Activated T-cell treated with anti-CD3 and anti-CD28 coated beads, Interleukin-2, amount 50 U/mL, for 24 hours (primary cell): Measurements from ENCODE around the gene F11R.

Experiments used
- DNase-seq: peaks from one replicate; pipeline ENCODE4 v3.0.0-alpha.2; 2020
- H3K27ac Mint-ChIP-seq: 2 replicates; pipeline ENCODE4 v1.8.0; 2020; ENCODE audit warnings: mild to moderate bottlenecking, mixed read lengths
- H3K27me3 Mint-ChIP-seq: 2 replicates; pipeline ENCODE4 v1.8.0; 2020; ENCODE audit warnings: mixed read lengths
- H3K36me3 Mint-ChIP-seq: 2 replicates; pipeline ENCODE4 v1.8.0; 2020; ENCODE audit warnings: low read depth, mixed read lengths
- H3K4me1 Mint-ChIP-seq: 2 replicates; pipeline ENCODE4 v1.8.0; 2020; ENCODE audit warnings: low read depth, mixed read lengths
- H3K4me3 Mint-ChIP-seq: 2 replicates; pipeline ENCODE4 v1.8.0; 2020; ENCODE audit warnings: mild to moderate bottlenecking, moderate library complexity, mixed read lengths
- H3K9me3 Mint-ChIP-seq: 2 replicates; pipeline ENCODE4 v1.8.0; 2020; ENCODE audit warnings: mixed read lengths

F11R gene

DNA sequence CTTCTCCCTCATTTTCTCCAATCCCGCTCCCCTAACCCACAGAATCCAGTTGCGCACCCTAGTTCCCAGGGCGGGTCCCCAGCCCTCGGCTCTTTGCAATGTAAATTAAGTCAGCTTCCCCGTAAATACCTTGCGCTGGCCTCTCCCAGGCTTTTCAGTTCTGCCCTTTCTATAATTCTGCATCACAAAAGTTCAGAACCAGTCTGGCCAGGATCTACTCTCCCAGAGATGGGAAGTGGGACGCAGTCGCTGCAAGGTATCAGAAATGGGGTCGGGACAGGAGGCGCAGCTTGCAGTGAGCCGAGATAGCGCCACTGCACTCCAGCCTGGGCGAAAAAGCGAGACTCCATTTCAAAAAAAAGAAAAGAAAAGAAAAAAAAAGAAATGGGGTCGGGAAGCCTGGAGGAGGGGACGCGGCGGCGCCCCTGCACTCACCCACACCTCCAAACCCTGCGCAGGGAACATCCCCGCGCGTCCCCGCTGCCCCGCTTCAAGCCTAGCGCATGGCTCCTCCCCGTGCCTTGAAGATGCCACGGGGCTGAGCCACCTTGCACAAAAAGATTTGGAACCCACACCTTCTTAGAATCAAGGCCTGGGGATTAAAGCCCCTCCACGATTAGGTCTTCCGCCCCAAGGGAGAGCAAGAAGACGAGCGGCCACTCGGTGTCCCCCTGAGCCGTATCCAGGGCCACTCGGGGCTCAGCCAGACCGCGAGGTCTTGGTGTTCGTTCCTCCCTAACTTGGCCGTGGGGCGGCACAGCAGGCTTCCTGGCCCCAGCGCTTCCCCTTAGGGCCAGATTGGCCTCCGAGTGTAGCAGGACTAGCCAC, 39.2 kb downstream of the F11R start:
- no peaks in the 10 kb centered on the region for H3K36me3 Mint-ChIP-seq
- peak; percentile 48 for DNase-seq
- H3K9me3 Mint-ChIP-seq = no peaks in the 10 kb centered on the region
- peaks cover 31% of the 10 kb centered on the region for H3K27me3 Mint-ChIP-seq
- peak overlapping the region; percentile 72 for H3K4me3 Mint-ChIP-seq
- no peak overlapping the region for H3K27ac Mint-ChIP-seq
- H3K4me1 Mint-ChIP-seq = peaks cover 9% of the 10 kb centered on the region

DNA sequence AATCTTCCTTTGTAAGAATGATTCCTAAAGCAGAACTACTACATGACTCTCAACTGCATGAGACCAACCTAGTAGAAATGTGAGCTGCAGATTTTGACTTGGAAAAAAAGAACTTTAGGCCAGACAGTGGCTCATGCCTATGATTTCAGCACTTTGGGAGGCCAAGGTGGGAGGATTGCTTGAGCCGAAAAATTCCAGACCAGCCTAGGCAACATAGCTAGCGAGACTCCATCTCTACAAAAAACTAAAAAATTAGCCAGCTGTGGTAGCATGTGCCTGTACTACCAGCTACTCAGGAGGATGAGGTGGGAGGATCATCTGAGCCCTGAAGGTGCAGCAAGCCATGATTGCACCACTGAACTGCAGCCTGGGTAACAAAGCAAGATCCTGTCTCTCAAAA, 41.7 kb downstream of the F11R start:
- Mint-ChIP-seq H3K4me1 (peaks cover 9% of the 10 kb centered on the region), H3K36me3 (no peaks in the 10 kb centered on the region), H3K27me3 (peaks cover 35% of the 10 kb centered on the region), H3K27ac (no peak overlapping the region), H3K4me3 (no peak overlapping the region), H3K9me3 (no peaks in the 10 kb centered on the region)
- no peak for DNase-seq

DNA sequence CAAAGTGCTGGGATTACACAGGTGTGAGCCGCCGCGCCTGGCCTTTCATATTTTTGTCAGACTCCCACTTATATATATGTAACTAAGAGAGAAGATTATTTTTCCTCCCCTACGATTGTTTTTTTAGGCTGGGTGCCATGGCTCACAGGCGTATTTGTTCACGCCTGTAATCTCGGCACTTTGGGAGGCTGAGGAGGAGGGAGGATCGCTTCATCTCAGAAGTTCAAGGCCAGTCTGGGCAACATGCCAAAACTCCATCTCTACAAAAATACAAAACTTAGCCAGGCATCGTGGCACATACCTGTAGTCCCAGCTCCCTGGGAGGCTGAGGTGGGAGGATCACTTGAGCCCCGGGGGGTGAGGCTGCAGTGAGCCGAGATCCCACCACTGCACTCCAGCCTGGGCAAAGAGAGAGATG, 42.4 kb downstream of the F11R start:
- Mint-ChIP-seq H3K4me3 (no peak overlapping the region), H3K36me3 (no peaks in the 10 kb centered on the region), H3K9me3 (no peaks in the 10 kb centered on the region), H3K27ac (no peak overlapping the region), H3K27me3 (peaks cover 35% of the 10 kb centered on the region), H3K4me1 (peaks cover 9% of the 10 kb centered on the region)
- DNase-seq = no peak

DNA sequence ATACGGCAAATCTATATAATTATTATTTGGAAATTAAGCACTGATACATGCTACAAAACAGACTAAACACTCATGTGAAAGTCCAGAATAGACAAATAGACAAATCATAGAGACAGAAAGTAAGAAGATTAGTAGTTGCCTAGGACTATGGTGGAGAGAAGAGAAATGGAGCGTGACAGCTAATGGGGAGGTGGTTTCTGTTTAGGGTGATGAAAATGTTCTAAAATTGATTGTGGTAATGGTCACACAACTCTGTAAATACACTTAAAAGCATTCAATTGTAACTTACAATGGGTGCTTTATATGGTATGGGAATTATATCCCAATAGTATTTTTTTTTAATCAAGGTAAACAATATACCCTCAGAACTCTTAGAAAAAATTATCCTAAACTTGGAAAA, 45.9 kb downstream of the F11R start:
- no peaks in the 10 kb centered on the region for H3K9me3 Mint-ChIP-seq
- no peak for DNase-seq
- H3K27ac Mint-ChIP-seq = no peak overlapping the region
- peaks cover 14% of the 10 kb centered on the region for H3K27me3 Mint-ChIP-seq
- H3K4me1 Mint-ChIP-seq = peaks cover 10% of the 10 kb centered on the region
- H3K36me3 Mint-ChIP-seq = no peaks in the 10 kb centered on the region
- no peak overlapping the region for H3K4me3 Mint-ChIP-seq

DNA sequence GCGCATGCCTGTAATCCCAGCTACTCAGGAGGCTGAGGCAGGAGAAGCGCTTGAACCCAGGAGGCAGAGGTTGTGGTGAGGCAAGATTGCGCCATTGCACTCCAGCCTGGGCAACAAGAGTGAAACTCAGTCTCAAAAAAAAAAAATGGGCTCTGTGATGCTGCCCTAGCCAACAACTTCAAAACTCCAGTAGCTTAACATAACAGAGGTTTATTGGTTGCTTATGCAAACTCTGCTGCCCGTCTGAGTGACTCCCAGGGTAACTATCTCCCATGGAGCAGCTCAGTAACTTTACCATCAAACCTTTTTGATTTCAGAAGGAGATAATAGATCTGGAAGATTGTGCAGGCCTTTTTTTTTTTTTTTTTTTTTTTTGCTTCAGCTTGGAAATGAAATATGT, 47.5 kb downstream of the F11R start:
- Mint-ChIP-seq H3K36me3 (no peaks in the 10 kb centered on the region), H3K9me3 (no peaks in the 10 kb centered on the region), H3K27me3 (peaks cover 9% of the 10 kb centered on the region), H3K4me1 (peaks cover 10% of the 10 kb centered on the region), H3K4me3 (no peak overlapping the region), H3K27ac (no peak overlapping the region)
- DNase-seq = no peak

DNA sequence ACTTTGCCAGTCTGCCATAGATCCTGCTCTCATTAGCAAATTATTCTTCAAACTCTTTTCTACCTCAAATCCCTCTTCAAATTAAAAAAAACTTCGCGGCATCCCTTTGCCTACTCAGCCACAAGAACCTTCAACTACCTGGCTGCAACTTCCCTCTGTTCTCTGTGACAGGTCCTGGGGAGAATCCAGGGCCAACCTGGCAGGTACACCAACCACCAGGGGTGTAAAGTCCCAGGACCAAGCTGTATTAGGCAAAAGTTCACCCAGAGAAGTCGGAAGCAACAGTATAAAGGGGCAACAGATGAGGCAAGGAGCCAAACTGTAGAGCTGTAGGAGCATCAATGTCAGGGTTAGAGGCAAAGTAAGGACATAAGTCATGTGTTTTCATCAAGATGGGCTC, 48.0 kb downstream of the F11R start:
- no peak overlapping the region for H3K4me3 Mint-ChIP-seq
- H3K27ac Mint-ChIP-seq = no peak overlapping the region
- no peaks in the 10 kb centered on the region for H3K9me3 Mint-ChIP-seq
- H3K4me1 Mint-ChIP-seq = peaks cover 10% of the 10 kb centered on the region
- H3K27me3 Mint-ChIP-seq = peaks cover 9% of the 10 kb centered on the region
- DNase-seq = no peak
- H3K36me3 Mint-ChIP-seq = no peaks in the 10 kb centered on the region

DNA sequence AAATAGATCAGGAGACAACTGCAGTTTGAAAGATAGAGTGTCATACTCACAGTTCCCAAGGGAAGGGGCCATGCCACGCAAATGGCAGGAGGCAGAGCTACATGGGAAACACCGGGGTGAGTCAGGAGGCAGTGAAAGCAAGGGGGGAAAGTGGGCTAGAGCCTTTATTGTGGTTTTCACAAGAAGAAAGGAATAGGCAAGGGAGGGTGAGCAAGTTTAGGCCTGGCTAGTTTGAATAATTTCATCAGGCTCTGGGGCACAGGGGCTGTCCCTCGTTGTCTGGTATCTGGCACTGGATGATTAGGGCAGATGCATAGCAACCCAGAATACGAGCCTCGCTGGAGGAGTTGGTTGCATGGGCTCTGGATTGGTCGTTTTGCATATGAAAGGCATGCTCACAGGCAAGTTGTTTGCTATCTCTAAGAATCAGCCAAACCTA, 49.3 kb downstream of the F11R start:
- H3K4me3 Mint-ChIP-seq = no peak overlapping the region
- DNase-seq = no peak
- H3K36me3 Mint-ChIP-seq = no peaks in the 10 kb centered on the region
- no peaks in the 10 kb centered on the region for H3K9me3 Mint-ChIP-seq
- peaks cover 9% of the 10 kb centered on the region for H3K27me3 Mint-ChIP-seq
- H3K27ac Mint-ChIP-seq = no peak overlapping the region
- H3K4me1 Mint-ChIP-seq = peaks cover 10% of the 10 kb centered on the region

DNA sequence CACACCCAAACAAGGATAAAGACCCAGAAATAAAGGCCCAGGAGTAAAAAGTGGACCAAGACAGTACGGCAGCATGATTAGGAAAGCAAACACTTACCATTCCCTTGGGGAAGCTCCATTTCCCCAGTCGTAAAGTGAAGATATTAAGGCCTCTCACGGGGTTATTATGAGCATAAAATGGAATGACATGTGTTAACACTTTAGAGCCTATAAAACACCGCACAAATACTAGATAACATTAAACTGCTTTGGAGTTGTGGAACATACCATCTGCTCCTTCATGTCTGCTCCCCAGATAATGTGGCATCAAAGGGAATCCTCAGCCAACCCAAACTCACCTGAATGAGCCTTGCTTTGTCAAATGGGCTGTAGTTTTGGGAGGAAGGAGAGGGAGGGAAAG, 57.4 kb downstream of the F11R start:
- Mint-ChIP-seq H3K4me1 (no peaks in the 10 kb centered on the region), H3K27ac (no peak overlapping the region), H3K36me3 (no peaks in the 10 kb centered on the region), H3K9me3 (no peaks in the 10 kb centered on the region), H3K4me3 (no peak overlapping the region), H3K27me3 (no peaks in the 10 kb centered on the region)
- no peak for DNase-seq

DNA sequence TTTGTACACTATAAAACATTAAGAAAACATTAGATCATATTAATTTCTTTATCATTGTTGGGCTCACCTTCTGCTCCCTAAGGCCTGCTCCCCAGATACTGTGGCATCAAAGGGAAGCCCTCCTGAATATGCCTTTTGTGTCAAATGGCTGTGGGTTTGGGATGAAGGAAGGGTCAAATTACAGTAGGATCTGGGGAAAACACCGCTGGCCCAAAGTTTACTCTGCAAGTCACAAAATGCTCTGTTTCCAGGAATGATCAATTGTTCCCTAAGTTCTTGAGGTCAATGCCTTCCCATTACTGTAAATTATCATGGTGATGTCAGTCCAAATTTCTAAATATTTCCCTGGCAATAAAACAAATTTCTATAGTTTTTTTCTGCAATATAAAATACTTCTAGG, 59.5 kb downstream of the F11R start:
- H3K27me3 Mint-ChIP-seq = no peaks in the 10 kb centered on the region
- H3K4me3 Mint-ChIP-seq = no peak overlapping the region
- no peak for DNase-seq
- H3K9me3 Mint-ChIP-seq = no peaks in the 10 kb centered on the region
- no peaks in the 10 kb centered on the region for H3K36me3 Mint-ChIP-seq
- H3K27ac Mint-ChIP-seq = no peak overlapping the region
- no peaks in the 10 kb centered on the region for H3K4me1 Mint-ChIP-seq

DNA sequence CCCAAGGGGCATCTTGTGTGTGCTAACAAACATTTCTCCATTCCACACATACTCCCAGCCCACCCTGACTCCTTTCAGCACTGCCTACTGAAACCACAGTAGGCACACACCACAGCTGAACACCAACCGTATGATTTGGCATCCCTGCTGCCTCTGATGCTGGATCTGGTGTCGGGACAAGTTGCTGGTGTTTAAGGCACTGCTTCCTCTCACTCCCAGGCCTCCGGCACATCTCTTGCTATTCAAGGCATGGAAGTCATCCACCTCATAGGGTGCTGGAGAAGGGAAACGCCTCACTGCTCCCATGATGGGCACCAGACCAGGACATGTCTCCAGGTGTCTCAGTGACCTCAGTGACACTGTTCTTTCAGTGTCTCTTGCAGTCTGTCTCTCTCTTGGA, 64.0 kb downstream of the F11R start:
- H3K4me1 Mint-ChIP-seq = peaks cover 6% of the 10 kb centered on the region
- no peak overlapping the region for H3K4me3 Mint-ChIP-seq
- H3K27me3 Mint-ChIP-seq = no peaks in the 10 kb centered on the region
- DNase-seq = no peak
- H3K9me3 Mint-ChIP-seq = no peaks in the 10 kb centered on the region
- no peaks in the 10 kb centered on the region for H3K36me3 Mint-ChIP-seq
- no peak overlapping the region for H3K27ac Mint-ChIP-seq

DNA sequence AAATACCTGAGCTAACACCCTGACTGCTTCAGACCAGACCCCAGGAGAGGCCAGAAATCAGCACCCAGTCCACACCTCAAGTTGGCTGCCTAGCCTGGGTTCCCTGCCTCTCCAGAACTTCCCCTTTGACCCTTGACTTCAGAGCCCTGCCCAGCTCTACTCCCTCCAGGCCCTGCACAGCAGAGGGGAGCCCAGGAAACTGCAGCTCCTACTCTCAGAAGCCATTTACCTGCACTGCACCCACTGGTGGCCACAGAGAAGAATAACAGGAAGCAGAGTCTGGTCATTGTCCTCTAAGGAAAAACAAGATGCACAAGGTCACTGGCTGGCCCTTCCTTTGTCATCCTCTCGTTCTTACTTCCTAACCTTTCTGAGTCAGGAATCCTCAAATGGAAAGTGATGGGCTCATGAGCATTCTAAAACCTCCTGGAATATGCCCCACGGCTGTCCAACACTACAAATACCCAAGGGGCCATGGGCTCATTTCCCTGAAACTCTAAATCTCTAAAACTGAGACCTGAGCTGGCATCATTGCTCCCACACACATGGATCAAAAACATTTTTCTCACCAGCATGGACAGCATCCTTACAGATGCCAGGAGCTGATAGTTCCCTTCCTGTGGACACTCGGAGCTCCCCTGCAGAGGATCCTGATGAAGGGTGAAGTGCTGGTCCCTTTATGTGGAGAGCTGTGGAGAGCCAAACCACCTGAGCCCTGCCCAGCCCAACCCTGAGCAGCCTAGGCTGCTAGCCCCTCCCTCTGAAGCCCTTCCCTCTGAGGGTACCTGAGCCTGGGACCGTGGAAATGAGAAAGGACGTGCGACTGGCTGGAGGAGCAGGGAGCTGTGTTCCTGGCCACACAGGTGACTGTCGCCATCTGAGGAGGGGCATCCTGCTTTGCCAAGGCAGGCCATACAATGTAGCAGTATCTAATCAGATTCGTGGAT, 66.5 kb downstream of the F11R start, which contains the start of gene ITLN2:
ITLN2 (minus strand) TSS at position 652 of the 947 bp plus-strand sequence; CDS start at position 584, 68 bp downstream.
- H3K4me3 Mint-ChIP-seq = no peak within 1 kb of the TSS
- no peaks in the 10 kb centered on the region for H3K36me3 Mint-ChIP-seq
- H3K4me1 Mint-ChIP-seq = peaks cover 10% of the 10 kb centered on the region
- peak; percentile 59 for DNase-seq
- H3K9me3 Mint-ChIP-seq = no peaks in the 10 kb centered on the region
- no peaks in the 10 kb centered on the region for H3K27me3 Mint-ChIP-seq
- H3K27ac Mint-ChIP-seq = peak within 1 kb of the TSS; percentile 9

DNA sequence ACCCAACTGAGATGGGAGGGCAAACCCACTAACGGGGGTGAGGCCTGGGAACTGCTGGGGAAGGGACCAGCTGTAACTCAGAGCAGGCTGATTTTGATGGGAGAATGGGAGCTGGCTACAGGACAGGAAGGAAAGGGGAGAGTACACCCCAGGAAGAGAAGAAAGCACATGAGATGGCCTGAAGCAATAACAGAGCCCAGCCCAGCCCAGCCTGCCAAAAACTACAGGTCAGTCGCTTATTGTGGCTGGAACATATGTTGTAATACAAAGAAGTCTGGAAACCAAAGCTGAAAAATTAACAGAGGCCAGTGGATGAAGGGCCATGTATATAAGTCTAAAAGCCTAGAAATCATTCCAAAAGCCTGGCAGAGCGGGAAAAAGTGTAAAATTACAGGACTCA, 67.9 kb downstream of the F11R start:
- H3K27ac Mint-ChIP-seq = no peak overlapping the region
- peaks cover 10% of the 10 kb centered on the region for H3K4me1 Mint-ChIP-seq
- H3K9me3 Mint-ChIP-seq = no peaks in the 10 kb centered on the region
- no peaks in the 10 kb centered on the region for H3K36me3 Mint-ChIP-seq
- DNase-seq = no peak
- no peak overlapping the region for H3K4me3 Mint-ChIP-seq
- no peaks in the 10 kb centered on the region for H3K27me3 Mint-ChIP-seq

DNA sequence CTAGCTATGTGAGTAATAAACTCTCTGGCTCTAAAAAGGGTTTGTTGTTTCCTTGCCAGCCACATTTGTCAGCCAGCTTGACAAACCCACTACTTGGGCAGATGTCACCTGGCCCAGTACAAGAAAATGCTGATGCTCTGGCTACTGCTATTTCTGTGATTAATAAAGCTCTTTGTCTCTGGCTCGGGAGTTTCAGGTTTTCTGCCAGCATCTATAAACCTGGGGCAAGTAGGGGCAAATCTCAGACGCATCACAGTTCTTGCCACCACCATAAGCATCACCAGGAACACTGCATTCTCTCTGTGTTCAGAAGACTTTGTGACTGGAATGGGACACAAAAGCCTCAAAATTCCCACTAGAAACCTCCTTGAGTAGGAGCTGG, 68.8 kb downstream of the F11R start:
- Mint-ChIP-seq H3K27me3 (no peaks in the 10 kb centered on the region), H3K4me3 (no peak overlapping the region)

DNA sequence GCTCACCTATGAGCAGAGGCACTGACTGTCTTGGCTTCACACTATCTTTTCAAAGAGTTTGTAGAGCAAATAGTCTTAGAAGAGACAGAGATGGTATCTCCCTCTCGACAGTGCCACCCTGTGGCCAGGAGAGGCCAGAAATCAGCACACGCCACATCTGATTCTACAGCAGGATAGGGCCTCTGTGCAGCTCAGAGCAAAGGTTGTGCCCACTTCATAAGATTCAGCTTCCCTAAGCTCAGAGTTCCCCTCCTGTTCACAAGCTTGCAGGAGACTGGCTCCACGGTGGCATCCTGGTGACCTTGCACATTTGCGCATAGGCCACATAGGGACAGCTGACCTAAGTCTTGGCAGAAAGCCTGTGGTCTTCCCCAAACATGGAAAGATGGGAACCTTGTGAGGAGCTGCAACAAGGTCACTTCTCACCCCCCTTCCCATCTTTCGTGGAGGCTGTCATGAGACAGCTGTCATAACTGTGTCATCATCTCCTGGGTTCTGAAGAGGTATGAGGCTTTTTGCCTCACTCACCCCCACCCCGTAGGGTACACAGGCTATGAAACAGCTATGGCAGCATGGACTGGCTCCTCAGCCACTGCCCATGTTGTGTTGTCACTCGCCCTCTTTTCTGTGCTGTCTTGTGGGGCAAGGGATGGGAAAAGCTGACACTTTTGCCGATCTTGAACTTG, 69.4 kb downstream of the F11R start:
- H3K4me3 Mint-ChIP-seq = no peak overlapping the region
- H3K27me3 Mint-ChIP-seq = no peaks in the 10 kb centered on the region
- DNase-seq = peak; percentile 81
- H3K36me3 Mint-ChIP-seq = no peaks in the 10 kb centered on the region
- peaks cover 10% of the 10 kb centered on the region for H3K4me1 Mint-ChIP-seq
- no peaks in the 10 kb centered on the region for H3K9me3 Mint-ChIP-seq
- no peak overlapping the region for H3K27ac Mint-ChIP-seq

More for the DNA sequence above, 68.8 kb downstream of the F11R start:
- no peaks in the 10 kb centered on the region for H3K36me3 Mint-ChIP-seq
- peaks cover 10% of the 10 kb centered on the region for H3K4me1 Mint-ChIP-seq
- no peaks in the 10 kb centered on the region for H3K9me3 Mint-ChIP-seq
- no peak for DNase-seq
- H3K27ac Mint-ChIP-seq = no peak overlapping the region
